AG08396 (cell line): Measurements from ENCODE around the gene MELTF.
"Not testable (repeated sequence)": the region's sequence is repeated elsewhere in the genome, so short reads cannot be mapped to it uniquely, and the experiment has no call there.

Experiments
- DNase-seq: peaks from one replicate; pipeline ENCODE4 v3.0.0; 2012; ENCODE audit warnings: low spot score, mixed read lengths

Gene MELTF

GRCh38 chr3:197029511-197030167 is at the start of gene MELTF:
Gene MELTF (minus strand): TSS chr3:197029817. CDS start chr3:197029702, 115 bp downstream.
- DNase-seq: peak; percentile 91

- DNase-seq: no peak
Measured at GRCh38 chr3:197076415-197076814, 46.8 kb upstream of the MELTF start.

- no peak for DNase-seq
Measured at GRCh38 chr3:197068077-197068476, 38.5 kb upstream of the MELTF start.

GRCh38 chr3:197064771-197065170 is 35.2 kb upstream of the MELTF start:
- no peak for DNase-seq

GRCh38 chr3:197062446-197062845 is 32.8 kb upstream of the MELTF start:
- DNase-seq: no peak

GRCh38 chr3:197051637-197052036 is 22.0 kb upstream of the MELTF start:
- DNase-seq: not testable (repeated sequence)

GRCh38 chr3:197050511-197050910 is 20.9 kb upstream of the MELTF start:
- no peak for DNase-seq

- no peak for DNase-seq
Measured at GRCh38 chr3:197042539-197042938, 12.9 kb upstream of the MELTF start.

- DNase-seq: no peak
Measured at GRCh38 chr3:197041875-197042488, 12.4 kb upstream of the MELTF start.

- DNase-seq: no peak
Measured at GRCh38 chr3:197040658-197041057, 11.0 kb upstream of the MELTF start.

GRCh38 chr3:197038679-197039462 is 9.3 kb upstream of the MELTF start:
- DNase-seq: no peak

- no peak for DNase-seq
Measured at GRCh38 chr3:197035577-197035976, 6.0 kb upstream of the MELTF start.

GRCh38 chr3:197034778-197035177 is 5.2 kb upstream of the MELTF start:
- DNase-seq: not testable (repeated sequence)

GRCh38 chr3:197033764-197034163 is 4.1 kb upstream of the MELTF start:
- not testable (repeated sequence) for DNase-seq

- peak; percentile 94 for DNase-seq
Measured at GRCh38 chr3:197031315-197032285, 2.0 kb upstream of the MELTF start.

- DNase-seq: no peak
Measured at GRCh38 chr3:197030379-197031314, 1.0 kb upstream of the MELTF start.

GRCh38 chr3:197028728-197029510 is 698 bp downstream of the MELTF start:
- peak; percentile 28 for DNase-seq

GRCh38 chr3:197027896-197028727 is 1.5 kb downstream of the MELTF start:
- peak; percentile 22 for DNase-seq
